HEK293T (cell line): ENCODE results near the gene FGD2.
A peak's percentile ranks its signal among the peaks of the same experiment; 100 is the strongest.
"Not testable (repeated sequence)": the region's sequence is repeated elsewhere in the genome, so short reads cannot be mapped to it uniquely, and the experiment has no call there.

ENCODE experiments used
- CTCF ChIA-PET: fragments of 350-600 bp; formaldehyde crosslinking; extraction: SDS; loops from one replicate; lab custom pipeline; 2021; ENCODE audit warnings: antibody characterized with exemption, inconsistent platforms; lab: Yijun Ruan, JAX
- POLR2A ChIA-PET: fragments of 350-600 bp; formaldehyde crosslinking; extraction: SDS; loops from one replicate; lab custom pipeline; 2020; ENCODE audit warnings: antibody characterized with exemption, inconsistent platforms; lab: Yijun Ruan, JAX
- DNase-seq: peaks from one replicate; pipeline ENCODE4 v3.0.0; 2012; ENCODE audit warnings: mixed read lengths; ENCODE audit errors: extremely low spot score
- ARNT ChIP-seq: fragments of 450-650 bp; IDR thresholded peaks from 2 replicates; pipeline ENCODE4 v1.6.1; 2017; ENCODE audit warnings: mild to moderate bottlenecking
- BHLHE40 ChIP-seq: fragments of 450-650 bp; IDR thresholded peaks from 2 replicates; pipeline ENCODE4 v1.6.1; 2016; ENCODE audit warnings: mild to moderate bottlenecking, moderate library complexity, borderline replicate concordance
- CTBP1 ChIP-seq: fragments of 450-650 bp; IDR thresholded peaks from 2 replicates; pipeline ENCODE4 v1.6.1; 2016; ENCODE audit warnings: borderline replicate concordance
- ELF4 ChIP-seq: fragments of 450-650 bp; IDR thresholded peaks from 2 replicates; pipeline ENCODE4 v1.6.1; 2017; ENCODE audit warnings: antibody characterized with exemption
- FOXA1 ChIP-seq: fragments of 450-650 bp; IDR thresholded peaks from 2 replicates; pipeline ENCODE4 v1.6.1; 2016; ENCODE audit warnings: mild to moderate bottlenecking
- FOXK2 ChIP-seq: fragments of 450-650 bp; IDR thresholded peaks from 2 replicates; pipeline ENCODE4 v1.6.1; 2016; ENCODE audit warnings: mild to moderate bottlenecking
- FOXM1 ChIP-seq: fragments of 450-650 bp; IDR thresholded peaks from 2 replicates; pipeline ENCODE4 v1.6.1; 2017; ENCODE audit warnings: mild to moderate bottlenecking, borderline replicate concordance
- HDGF ChIP-seq: fragments of 450-650 bp; IDR thresholded peaks from 2 replicates; pipeline ENCODE4 v1.6.1; 2017; ENCODE audit warnings: antibody characterized with exemption, borderline replicate concordance
- L3MBTL2 ChIP-seq: fragments of 450-650 bp; conservative IDR thresholded peaks from 2 replicates; pipeline ENCODE4 v1.6.1; 2016; ENCODE audit warnings: mild to moderate bottlenecking
- LEF1 ChIP-seq: fragments of 450-650 bp; IDR thresholded peaks from 2 replicates; pipeline ENCODE4 v1.6.1; 2017; ENCODE audit warnings: mild to moderate bottlenecking, borderline replicate concordance
- NFRKB ChIP-seq: fragments of 450-650 bp; IDR thresholded peaks from 2 replicates; pipeline ENCODE4 v1.6.1; 2016; ENCODE audit warnings: mild to moderate bottlenecking, moderate library complexity
- SP1 ChIP-seq: fragments of 450-650 bp; IDR thresholded peaks from 2 replicates; pipeline ENCODE4 v1.6.1; 2017
- SUZ12 ChIP-seq: fragments of 450-650 bp; IDR thresholded peaks from 2 replicates; pipeline ENCODE4 v1.6.1; 2016; ENCODE audit warnings: mild to moderate bottlenecking
- TARDBP ChIP-seq: fragments of 450-650 bp; IDR thresholded peaks from 2 replicates; pipeline ENCODE4 v1.6.1; 2016
- ZNF384 ChIP-seq: fragments of 450-650 bp; IDR thresholded peaks from 2 replicates; pipeline ENCODE4 v1.6.1; 2016
- TF ChIP-seq, protein P1 (sequence below): fragments of 450-650 bp; IDR thresholded peaks from 2 replicates; pipeline ENCODE4 v1.6.1; 2016

FGD2 gene

DNA sequence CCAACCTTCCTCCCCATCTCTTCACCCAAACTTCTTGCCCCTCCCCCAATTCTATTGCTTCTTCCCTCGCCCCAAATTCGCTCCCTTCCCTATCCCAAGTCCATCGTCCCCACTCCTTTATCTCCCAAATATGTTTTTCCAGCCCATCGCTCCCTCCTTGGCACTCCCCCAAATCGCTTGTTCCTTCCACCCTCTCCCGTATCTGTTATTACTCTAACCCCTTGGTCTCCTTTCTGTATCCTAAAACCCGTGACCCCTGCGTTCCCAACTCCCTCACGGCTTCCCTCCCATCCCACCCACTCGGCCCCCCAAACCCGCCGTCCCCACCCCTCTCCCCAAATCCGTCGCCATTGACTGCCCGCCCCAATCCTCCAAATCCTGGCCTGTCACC, 20.0 kb upstream of the FGD2 start:
- no peak for TF ChIP-seq TARDBP
- no peak for TF ChIP-seq ARNT
- TF ChIP-seq SP1, result no peak
- TF ChIP-seq ELF4, result no peak
- no peak for TF ChIP-seq CTBP1
- no peak for TF ChIP-seq FOXM1
- no peak for TF ChIP-seq L3MBTL2
- no peak for TF ChIP-seq LEF1
- no peak for TF ChIP-seq NFRKB
- no peak for TF ChIP-seq FOXK2
- TF ChIP-seq FOXA1, result no peak
- no peak for TF ChIP-seq ZNF384
- TF ChIP-seq SUZ12, result no peak
- TF ChIP-seq, protein P1, sequence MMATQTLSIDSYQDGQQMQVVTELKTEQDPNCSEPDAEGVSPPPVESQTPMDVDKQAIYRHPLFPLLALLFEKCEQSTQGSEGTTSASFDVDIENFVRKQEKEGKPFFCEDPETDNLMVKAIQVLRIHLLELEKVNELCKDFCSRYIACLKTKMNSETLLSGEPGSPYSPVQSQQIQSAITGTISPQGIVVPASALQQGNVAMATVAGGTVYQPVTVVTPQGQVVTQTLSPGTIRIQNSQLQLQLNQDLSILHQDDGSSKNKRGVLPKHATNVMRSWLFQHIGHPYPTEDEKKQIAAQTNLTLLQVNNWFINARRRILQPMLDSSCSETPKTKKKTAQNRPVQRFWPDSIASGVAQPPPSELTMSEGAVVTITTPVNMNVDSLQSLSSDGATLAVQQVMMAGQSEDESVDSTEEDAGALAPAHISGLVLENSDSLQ, result no peak
- TF ChIP-seq HDGF, result no peak
- TF ChIP-seq BHLHE40, result no peak
- POLR2A ChIA-PET, result interaction anchor here (0.7 to 2.0 kb wide), 18 partner anchors 8 to 220 kb away, joined by 3 to 18 read pairs (median 4); partner anchors contain the start of genes C6orf89 and PPIL1
- CTCF ChIA-PET, result interaction anchor here (1.3 kb wide), 1 partner anchor 223 kb away, joined by 3 read pairs; no protein-coding TSS in a partner anchor
- DNase-seq, result no peak

DNA sequence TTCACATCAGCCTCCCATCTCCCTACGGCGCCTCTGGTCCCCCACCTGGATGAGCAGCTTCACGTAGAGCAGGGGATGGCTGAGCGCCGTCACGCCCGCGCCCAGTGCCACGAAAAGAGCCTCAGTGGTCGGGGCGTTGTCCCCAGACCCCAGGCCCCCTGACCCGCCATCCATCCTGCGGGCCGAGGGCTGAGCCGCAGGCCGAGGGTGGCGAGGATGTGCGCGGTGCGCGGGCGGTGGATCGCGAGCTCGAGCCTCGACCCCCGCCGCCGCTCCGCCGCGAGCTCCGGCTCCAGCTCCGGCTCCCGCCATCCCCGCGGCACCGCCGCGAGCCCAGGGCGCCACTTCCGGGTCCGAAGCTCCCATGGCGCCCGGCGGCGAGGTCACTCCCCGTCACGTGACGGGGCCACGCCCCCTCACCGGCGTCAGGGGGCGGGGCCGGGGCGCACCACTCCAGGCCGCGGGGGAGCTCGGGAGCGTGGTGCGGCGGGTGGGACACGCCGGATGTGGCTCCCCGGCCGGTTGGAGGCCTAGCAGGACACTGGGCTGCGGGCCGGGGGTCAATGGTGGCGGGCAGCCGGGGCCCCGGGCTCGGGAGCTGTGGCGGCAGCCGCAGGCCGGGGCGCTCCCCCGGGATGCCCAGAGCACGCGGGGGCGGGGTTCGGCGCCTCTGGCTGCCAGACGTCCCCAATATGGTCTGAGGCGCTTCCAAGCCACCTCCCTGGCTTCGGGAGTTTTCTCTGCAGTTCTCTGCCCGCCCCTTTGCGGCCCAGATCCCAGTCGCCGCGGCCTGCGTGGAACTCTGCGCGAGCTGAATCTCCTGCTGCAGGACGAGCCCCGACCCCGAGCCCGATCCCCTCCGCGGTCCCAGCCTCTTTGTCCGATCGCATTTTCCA, 19.4 kb upstream of the FGD2 start, which contains the start of gene MTCH1:
TSS of gene MTCH1 (minus strand) at position 389 of the 896 bp plus-strand sequence. CDS start at position 366, 23 bp downstream.
- TF ChIP-seq CTBP1 (no peak), BHLHE40 (no peak), TARDBP (no peak), FOXM1 (no peak; the same call in 1 of the 2 replicates), NFRKB (no peak), ARNT (no peak), SP1 (peak; percentile 64; the same call in 1 of the 2 replicates), HDGF (no peak), ELF4 (peak; percentile 50; the same call in 1 of the 2 replicates), FOXK2 (no peak)
- ChIA-PET CTCF (interaction anchor here (0.5 to 2.4 kb wide), 3 partner anchors 32 to 223 kb away, joined by 3 to 12 read pairs (median 8); no protein-coding TSS in a partner anchor), POLR2A (interaction anchor here (0.7 to 2.0 kb wide), 21 partner anchors 8 to 221 kb away, joined by 3 to 18 read pairs (median 4); partner anchors contain the start of genes C6orf89 and PPIL1)
- peak; percentile 95 for DNase-seq

DNA sequence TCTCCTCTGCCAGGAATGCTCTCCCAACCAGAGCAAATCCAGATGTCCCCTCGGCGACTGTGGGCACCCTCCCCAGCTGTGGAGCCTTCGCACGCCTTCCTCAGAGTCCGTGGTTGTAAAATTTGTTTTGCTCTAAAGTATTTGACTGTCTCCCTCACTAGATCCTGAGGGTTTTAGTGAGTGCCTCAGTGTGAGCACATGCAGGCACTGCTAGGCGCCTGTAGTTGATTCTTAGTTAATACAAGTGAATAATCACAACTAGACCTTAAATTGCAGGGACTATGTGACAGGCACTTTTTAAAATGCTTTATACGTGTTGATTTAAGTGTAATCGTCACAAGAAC, 18.8 kb upstream of the FGD2 start:
- POLR2A ChIA-PET, result interaction anchor here (0.8 to 2.0 kb wide), 12 partner anchors 9 to 222 kb away, joined by 3 to 18 read pairs (median 4); partner anchors contain the start of genes C6orf89 and PPIL1
- CTCF ChIA-PET, result interaction anchor here (2.4 kb wide), 1 partner anchor 31 kb away, joined by 12 read pairs; no protein-coding TSS in a partner anchor
- TF ChIP-seq HDGF, result no peak
- no peak for TF ChIP-seq SP1
- TF ChIP-seq, protein P1, result no peak
- TF ChIP-seq ARNT, result no peak
- TF ChIP-seq L3MBTL2, result no peak
- TF ChIP-seq LEF1, result no peak
- no peak for TF ChIP-seq SUZ12
- no peak for TF ChIP-seq BHLHE40
- no peak for TF ChIP-seq FOXM1
- no peak for TF ChIP-seq FOXK2
- no peak for TF ChIP-seq ZNF384
- no peak for TF ChIP-seq CTBP1
- TF ChIP-seq NFRKB, result no peak
- no peak for TF ChIP-seq TARDBP
- TF ChIP-seq ELF4, result no peak
- no peak for TF ChIP-seq FOXA1
- no peak for DNase-seq

DNA sequence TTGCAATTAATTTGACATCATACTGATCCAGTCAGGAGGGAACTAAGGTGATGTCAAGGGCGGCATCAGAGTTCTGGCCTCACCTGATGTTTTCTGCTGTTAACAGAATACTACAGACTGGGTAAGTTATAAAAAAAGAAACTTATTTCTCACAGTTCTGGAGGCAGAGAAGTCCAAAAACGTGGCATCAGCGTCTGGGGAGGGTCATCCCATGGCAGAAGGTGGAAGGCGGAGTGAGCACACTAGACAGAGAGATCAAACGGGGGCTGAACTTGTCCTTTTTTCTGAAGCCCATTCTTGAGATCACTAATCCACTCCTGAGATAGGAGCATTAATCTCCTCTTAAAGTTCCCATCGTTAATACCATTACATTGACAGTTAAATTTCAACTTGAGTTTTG, 16.2 kb upstream of the FGD2 start:
- POLR2A ChIA-PET, result no interaction called here
- CTCF ChIA-PET, result no interaction called here
- DNase-seq, result no peak
- TF ChIP-seq, protein P1, result no peak
- no peak for TF ChIP-seq FOXA1
- TF ChIP-seq TARDBP, result no peak
- no peak for TF ChIP-seq FOXM1
- no peak for TF ChIP-seq ELF4
- no peak for TF ChIP-seq BHLHE40
- TF ChIP-seq CTBP1, result no peak
- TF ChIP-seq ZNF384, result no peak
- TF ChIP-seq LEF1, result no peak

DNA sequence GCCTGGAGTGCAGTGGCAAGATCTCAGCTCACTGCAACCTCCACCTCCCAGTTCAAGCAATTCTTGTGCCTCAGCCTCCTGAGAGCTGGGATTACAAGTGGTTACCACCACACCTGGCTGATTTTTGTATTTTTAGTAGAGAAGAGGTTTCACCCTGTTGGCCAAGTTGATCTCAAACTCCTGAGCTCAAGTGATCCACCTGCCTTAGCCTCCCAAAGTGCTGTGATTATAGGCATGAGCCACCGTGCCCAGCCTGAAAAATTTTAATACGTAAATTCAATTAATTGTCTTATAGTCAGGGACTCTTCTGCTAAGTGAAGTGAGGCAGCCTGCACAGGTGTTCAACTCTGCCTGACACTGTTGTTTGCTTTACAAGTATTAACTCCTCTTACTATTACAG, 15.1 kb upstream of the FGD2 start:
- CTCF ChIA-PET, result not testable (repeated sequence)

More for the DNA sequence above, 15.1 kb upstream of the FGD2 start:
- DNase-seq, POLR2A ChIA-PET: not testable (repeated sequence)
